Measurements from ENCODE around the gene CDK7.

CDK7 gene

DNA sequence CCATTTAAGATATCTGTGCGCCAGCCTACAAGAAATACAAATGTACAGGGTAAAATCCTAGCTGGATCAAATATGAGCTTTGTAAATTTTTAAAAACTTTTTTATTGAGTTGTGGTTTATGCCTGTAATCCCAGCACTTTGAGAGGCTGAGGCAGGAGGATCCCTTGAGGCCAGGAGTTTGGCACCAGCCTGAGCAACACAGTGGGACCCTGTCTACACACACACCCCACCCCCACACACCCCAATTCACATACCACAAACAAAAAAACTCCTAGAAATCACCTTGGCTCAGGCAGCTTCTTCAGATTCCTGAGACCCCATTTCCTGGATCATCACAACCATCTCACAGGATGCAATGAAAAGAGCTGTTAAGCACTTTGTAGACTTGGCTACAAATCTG lies 46.4 kb downstream of the CDK7 start:
- TF ChIP-seq, protein P1, sequence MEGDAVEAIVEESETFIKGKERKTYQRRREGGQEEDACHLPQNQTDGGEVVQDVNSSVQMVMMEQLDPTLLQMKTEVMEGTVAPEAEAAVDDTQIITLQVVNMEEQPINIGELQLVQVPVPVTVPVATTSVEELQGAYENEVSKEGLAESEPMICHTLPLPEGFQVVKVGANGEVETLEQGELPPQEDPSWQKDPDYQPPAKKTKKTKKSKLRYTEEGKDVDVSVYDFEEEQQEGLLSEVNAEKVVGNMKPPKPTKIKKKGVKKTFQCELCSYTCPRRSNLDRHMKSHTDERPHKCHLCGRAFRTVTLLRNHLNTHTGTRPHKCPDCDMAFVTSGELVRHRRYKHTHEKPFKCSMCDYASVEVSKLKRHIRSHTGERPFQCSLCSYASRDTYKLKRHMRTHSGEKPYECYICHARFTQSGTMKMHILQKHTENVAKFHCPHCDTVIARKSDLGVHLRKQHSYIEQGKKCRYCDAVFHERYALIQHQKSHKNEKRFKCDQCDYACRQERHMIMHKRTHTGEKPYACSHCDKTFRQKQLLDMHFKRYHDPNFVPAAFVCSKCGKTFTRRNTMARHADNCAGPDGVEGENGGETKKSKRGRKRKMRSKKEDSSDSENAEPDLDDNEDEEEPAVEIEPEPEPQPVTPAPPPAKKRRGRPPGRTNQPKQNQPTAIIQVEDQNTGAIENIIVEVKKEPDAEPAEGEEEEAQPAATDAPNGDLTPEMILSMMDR (IDR thresholded peaks at IDR 0.05; ENCODE audit: control extremely low read depth, extremely low read depth, low read depth, missing control alignments) = no peak
- DNase-seq (ENCODE audit: extremely low spot score) = no peak
- ChIA-PET CTCF (interaction anchor here (2.3 to 3.1 kb wide), 2 partner anchors 15 to 26 kb away, joined by 8 to 12 read pairs; no protein-coding TSS in a partner anchor), POLR2A (no interaction called here)

DNA sequence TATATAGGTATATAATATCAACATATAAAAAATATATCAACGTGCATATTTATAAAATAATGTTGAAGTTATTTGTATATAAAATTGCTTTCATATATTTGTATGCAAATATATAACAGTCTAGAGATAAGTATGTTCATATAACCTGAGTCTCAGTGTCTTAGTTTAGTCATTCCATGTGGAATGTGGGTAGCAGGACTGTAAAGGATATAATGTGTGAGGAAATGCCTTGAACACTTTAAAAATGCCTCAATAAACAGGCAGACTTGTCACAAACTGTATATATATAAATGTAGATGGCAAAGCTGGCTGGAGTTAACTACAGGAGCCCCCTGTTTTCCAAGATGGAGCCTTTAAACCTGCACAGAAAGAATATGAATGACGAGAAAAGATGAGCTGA lies 49.5 kb downstream of the CDK7 start:
- ChIA-PET POLR2A (no interaction called here), CTCF (no interaction called here)
- no peak for DNase-seq (ENCODE audit: extremely low spot score)
- TF ChIP-seq, protein P1 (IDR thresholded peaks at IDR 0.05; ENCODE audit: control extremely low read depth, extremely low read depth, low read depth, missing control alignments) = no peak

DNA sequence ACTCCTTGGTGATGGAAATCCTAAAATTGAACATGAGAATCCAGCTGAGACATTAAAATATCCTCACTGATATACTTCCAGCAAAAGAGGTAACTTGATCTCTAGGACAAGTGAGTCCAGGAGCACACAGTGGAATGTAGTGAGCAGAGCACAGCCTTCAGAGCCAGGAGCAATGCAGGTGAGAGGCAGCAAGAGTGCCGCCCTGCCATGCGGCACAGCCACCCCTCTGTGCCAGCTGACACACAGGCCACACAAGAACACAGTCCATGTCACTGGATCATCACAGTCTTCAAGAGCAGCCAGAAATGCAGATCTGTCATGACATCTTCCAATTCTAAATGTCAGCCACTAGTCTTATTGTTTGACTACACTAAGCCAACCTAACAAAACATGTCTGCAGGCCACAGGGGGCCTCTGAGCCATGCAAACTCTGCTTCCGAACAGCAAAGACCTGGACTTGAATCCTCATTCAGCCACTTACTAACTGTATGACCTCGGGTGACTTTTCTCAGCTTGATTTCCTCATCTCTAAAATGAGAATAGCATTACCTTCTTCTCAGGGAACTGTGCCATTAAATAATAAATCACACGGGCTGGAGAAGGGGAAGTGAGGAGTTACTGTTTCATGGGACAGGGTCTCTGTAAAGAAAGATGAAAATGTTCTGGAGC lies 50.9 kb downstream of the CDK7 start:
- CTCF ChIA-PET = no interaction called here

DNA sequence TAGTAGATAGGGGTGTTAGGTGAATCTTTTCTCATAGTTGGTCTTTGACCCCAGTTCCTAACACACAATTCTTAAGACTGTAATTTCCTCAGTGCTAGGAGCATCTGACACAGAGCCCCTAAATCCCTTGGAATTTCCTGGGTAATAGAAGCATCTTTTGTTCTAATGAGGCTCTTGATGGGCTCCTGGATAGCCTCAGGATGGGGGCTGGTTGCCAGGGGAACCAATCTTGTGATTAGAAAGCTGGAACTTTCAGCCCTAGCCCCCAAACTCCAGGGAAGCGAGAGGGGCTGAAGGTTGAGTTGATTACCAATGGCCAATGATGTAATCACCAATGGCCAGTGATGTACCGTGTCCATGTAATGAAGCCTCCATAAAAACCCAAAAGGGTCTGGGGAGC lies 53.4 kb downstream of the CDK7 start:
- POLR2A ChIA-PET = no interaction called here
- TF ChIP-seq, protein P1 (IDR thresholded peaks at IDR 0.05; ENCODE audit: control extremely low read depth, extremely low read depth, low read depth, missing control alignments) = no peak
- CTCF ChIA-PET = interaction anchor here (0.7 to 2.0 kb wide), 8 partner anchors 8 to 46 kb away, joined by 3 to 10 read pairs (median 4); no protein-coding TSS in a partner anchor
- no peak for DNase-seq (ENCODE audit: extremely low spot score)

More for the DNA sequence above, 50.9 kb downstream of the CDK7 start:
- POLR2A ChIA-PET = no interaction called here
- DNase-seq (ENCODE audit: extremely low spot score) = no peak
- TF ChIP-seq, protein P1 (IDR thresholded peaks at IDR 0.05; ENCODE audit: control extremely low read depth, extremely low read depth, low read depth, missing control alignments) = no peak

DNA sequence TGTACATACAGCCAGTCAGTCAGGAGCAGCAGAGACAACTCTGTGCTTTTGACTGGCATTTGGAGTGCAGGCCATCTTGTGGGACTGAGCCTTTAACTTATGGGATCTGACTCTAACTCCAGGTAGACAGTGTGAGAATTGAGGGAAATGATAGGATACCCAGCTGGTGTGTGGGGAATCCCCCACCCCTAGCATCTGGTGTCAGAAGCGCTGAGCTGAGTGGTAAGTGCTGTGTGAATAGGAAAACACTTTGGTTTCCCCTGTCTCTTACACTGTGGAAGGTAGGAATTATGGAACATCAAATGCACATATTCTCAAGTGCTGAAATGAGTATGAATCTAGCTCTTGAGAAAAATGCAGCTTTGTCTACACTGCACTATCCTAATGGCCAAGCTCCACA lies 54.0 kb downstream of the CDK7 start:
- CTCF ChIA-PET = interaction anchor here (1.0 to 2.0 kb wide), 7 partner anchors 9 to 767 kb away, joined by 3 to 10 read pairs (median 5); no protein-coding TSS in a partner anchor
- DNase-seq (ENCODE audit: extremely low spot score) = no peak
- POLR2A ChIA-PET = no interaction called here
- TF ChIP-seq, protein P1 (IDR thresholded peaks at IDR 0.05; ENCODE audit: control extremely low read depth, extremely low read depth, low read depth, missing control alignments) = no peak

DNA sequence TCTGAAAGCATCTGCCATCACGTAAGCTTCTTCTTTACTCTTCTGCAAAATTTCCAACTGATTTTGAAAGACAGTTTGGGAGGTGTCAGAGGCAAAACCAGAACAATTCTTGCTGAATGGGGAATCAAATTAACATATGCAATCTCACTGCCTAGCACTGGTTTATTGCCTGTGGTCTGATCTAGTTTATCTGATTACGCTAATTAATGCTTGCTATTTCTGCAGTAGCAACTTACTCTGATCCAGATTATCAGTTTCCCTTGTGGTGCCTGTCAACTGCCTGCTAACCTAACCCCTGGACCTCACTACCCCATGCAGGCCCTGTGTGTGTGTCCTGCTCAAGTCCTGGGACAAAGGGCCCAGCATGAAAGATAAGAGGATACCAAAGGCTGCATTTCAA lies 57.6 kb downstream of the CDK7 start:
- POLR2A ChIA-PET = no interaction called here
- CTCF ChIA-PET = no interaction called here
- DNase-seq (ENCODE audit: extremely low spot score) = no peak
- TF ChIP-seq, protein P1 (IDR thresholded peaks at IDR 0.05; ENCODE audit: control extremely low read depth, extremely low read depth, low read depth, missing control alignments) = no peak
